ENCODE data around the gene OR9G1. TPM values are rescaled to one million over a fixed set of nuclear protein-coding genes. Genes with fewer than 3 reads are reported as not detected.
A peak's percentile ranks its signal among the peaks of the same experiment; 100 is the strongest.
"Not testable (repeated sequence)": the region's sequence is repeated elsewhere in the genome, so short reads cannot be mapped to it uniquely, and the experiment has no call there.

The OR9G1 gene
- not detected in 2 replicates for total RNA-seq (2014; rRNA removed; shearing (Covaris generic))
- polyA plus RNA-seq (2015; cell fraction: cytosol; rRNA removed), result not detected in 2 replicates
- not detected in 2 replicates for polyA plus RNA-seq (2015; cell fraction: nucleus; rRNA removed)

GRCh38 chr11:56698795-56699194 is at the start of gene OR9G1:
Gene OR9G1, plus strand, starts transcription at chr11:56699095. Its CDS starts 1,293 bp downstream, at chr11:56700388.
- no peak for DNase-seq (ENCODE audit: low read depth)

- no peak for DNase-seq (ENCODE audit: low read depth)
Observed at GRCh38 chr11:56659755-56660154, 39.1 kb upstream of the OR9G1 start.

GRCh38 chr11:56663386-56663785 is 35.5 kb upstream of the OR9G1 start, which contains the start of gene OR5AR1:
Gene OR5AR1, plus strand, starts transcription at chr11:56663686. Its CDS starts 0 bp downstream, at chr11:56663686.
- DNase-seq (ENCODE audit: low read depth), result no peak

- no peak for DNase-seq (ENCODE audit: low read depth)
Observed at GRCh38 chr11:56670984-56671383, 27.9 kb upstream of the OR9G1 start.

GRCh38 chr11:56688554-56689100 is 10.3 kb upstream of the OR9G1 start:
- DNase-seq (ENCODE audit: low read depth), result no peak

- DNase-seq (ENCODE audit: low read depth), result not testable (repeated sequence)
Observed at GRCh38 chr11:56691179-56691578, 7.7 kb upstream of the OR9G1 start.

GRCh38 chr11:56693428-56693827 is 5.5 kb upstream of the OR9G1 start:
- DNase-seq (ENCODE audit: low read depth), result no peak

GRCh38 chr11:56700242-56700913 is 1.5 kb downstream of the OR9G1 start:
- peak; percentile 90 for DNase-seq (ENCODE audit: low read depth)

- DNase-seq (ENCODE audit: low read depth), result peak; percentile 17
Observed at GRCh38 chr11:56700914-56701485, 2.1 kb downstream of the OR9G1 start.

GRCh38 chr11:56705784-56706396 is 7.0 kb downstream of the OR9G1 start:
- DNase-seq (ENCODE audit: low read depth), result peak; percentile 6

- DNase-seq (ENCODE audit: low read depth), result peak; percentile 45
Observed at GRCh38 chr11:56706486-56706885, 7.6 kb downstream of the OR9G1 start.

- DNase-seq (ENCODE audit: low read depth), result no peak
Observed at GRCh38 chr11:56714206-56714605, 15.3 kb downstream of the OR9G1 start.

- peak; percentile 23 for DNase-seq (ENCODE audit: low read depth)
Observed at GRCh38 chr11:56716379-56716854, 17.5 kb downstream of the OR9G1 start.

GRCh38 chr11:56720513-56720912 is 21.6 kb downstream of the OR9G1 start:
- no peak for DNase-seq (ENCODE audit: low read depth)

- DNase-seq (ENCODE audit: low read depth), result peak; percentile 3
Observed at GRCh38 chr11:56740107-56740506, 41.2 kb downstream of the OR9G1 start.

- no peak for DNase-seq (ENCODE audit: low read depth)
Observed at GRCh38 chr11:56740886-56741285, 42.0 kb downstream of the OR9G1 start.

- no peak for DNase-seq (ENCODE audit: low read depth)
Observed at GRCh38 chr11:56748597-56748996, 49.7 kb downstream of the OR9G1 start, which contains the start of gene OR9G4. Gene OR9G4, minus strand, starts transcription at chr11:56748697. Its CDS starts 4,931 bp downstream, at chr11:56743766.

- peak; percentile 15 for DNase-seq (ENCODE audit: low read depth)
Observed at GRCh38 chr11:56750190-56750589, 51.3 kb downstream of the OR9G1 start.

GRCh38 chr11:56751480-56751879 is 52.6 kb downstream of the OR9G1 start:
- no peak for DNase-seq (ENCODE audit: low read depth)
